Retina (tissue), 1 donor: Measurements from ENCODE around the gene NPAS3.

ENCODE experiments used
- DNase-seq: peaks from one replicate; pipeline ENCODE4 v3.0.0-alpha.2; 2016

Gene NPAS3

DNA sequence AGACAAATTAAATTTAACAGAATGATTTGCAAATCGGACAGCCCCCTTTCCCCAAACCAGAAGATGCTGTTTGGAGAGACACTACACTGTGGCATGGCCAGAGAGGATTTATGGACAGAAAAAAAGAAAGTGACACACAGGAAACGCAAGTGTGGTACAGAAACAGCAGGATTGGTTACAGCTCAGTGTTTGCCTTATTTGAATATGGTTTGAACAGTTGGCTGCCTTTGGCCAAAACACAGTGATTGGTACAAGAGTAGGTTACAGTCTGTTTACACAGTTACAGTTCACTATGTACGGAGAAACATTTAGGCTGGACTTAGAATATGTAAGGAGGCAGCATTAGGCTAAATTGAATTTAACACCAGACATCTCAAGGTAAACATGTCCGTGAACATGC, 335.3 kb downstream of the NPAS3 start:
- DNase-seq = no peak

DNA sequence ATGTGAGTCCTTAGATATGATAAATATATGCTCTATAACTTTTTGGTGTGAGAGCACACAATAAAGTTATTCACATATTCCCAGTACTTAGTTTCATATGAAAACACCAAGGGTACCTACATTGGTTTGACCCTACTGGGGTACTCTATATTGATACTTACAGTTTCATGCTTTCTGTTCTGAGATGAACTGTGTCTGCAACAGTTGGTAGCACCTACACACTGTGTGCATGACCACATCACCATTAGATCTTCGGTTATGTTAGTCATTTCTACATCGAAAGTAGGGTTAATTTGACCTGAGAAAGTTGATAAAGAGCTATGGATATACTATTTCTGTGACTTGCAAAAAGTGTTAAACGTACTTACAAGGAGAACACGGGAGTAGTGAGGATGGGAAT, 337.2 kb downstream of the NPAS3 start:
- no peak for DNase-seq

DNA sequence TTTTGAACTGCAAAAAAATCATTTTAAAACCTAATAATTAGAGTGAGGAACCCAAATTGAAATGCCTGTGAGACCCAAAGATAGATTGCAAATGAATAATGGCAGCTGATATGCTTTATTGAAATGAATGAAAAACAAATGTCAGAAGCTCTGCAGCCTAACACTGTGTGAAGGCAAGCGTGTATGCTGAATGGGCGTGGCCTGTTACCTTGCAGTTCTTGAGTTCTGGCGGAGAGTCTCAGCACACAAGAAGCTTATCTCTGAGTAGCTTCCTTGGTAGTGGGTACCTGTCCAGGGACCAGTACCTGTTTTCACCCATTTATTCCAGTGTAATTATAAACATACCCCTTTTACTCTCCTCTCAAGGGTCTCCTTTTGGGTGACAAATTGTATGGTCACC, 341.2 kb downstream of the NPAS3 start:
- no peak for DNase-seq

GRCh38 chr14:33280646-33281045, 342.0 kb downstream of the NPAS3 start:
- no peak for DNase-seq

DNA sequence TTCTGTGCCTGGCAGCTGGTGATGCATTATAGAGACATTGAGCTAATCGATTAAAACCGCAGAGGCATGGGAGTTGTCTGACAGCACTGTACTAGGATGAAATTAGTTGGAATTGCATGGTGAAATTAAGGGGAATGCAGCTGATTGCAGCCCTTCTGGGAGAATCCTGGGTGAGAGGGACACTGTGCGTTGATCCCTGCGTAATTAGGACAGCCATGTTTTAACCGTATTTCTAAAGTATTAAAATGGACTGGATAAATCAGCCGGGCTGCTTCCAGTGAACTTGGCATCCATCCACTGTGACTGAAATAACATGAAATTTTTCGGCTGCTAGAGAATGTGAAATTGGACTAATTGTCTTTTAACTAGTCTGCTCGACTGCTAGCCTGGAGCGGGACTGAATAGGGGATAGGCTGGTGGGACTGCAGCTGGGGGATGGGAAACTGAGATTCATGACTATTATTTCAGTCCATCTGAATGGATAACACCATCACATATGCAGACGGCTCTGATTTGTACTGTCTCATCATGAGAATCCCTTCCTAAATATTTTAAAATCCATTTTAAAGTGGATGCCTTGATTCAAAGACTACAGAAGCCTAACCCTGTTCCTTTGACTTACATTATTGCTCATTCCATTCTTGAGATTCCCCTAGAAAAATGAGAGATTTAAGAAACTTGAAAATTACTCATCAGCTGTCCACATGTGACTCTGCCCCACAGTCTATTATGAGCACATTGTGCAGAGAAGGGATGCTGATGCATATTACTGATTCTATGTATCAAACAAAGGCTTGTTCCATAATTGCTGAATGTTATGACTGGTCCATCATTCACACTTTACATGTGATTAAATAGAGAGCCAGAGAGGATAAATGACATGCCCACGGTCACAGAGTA, 343.9 kb downstream of the NPAS3 start:
- peak; percentile 49 for DNase-seq

DNA sequence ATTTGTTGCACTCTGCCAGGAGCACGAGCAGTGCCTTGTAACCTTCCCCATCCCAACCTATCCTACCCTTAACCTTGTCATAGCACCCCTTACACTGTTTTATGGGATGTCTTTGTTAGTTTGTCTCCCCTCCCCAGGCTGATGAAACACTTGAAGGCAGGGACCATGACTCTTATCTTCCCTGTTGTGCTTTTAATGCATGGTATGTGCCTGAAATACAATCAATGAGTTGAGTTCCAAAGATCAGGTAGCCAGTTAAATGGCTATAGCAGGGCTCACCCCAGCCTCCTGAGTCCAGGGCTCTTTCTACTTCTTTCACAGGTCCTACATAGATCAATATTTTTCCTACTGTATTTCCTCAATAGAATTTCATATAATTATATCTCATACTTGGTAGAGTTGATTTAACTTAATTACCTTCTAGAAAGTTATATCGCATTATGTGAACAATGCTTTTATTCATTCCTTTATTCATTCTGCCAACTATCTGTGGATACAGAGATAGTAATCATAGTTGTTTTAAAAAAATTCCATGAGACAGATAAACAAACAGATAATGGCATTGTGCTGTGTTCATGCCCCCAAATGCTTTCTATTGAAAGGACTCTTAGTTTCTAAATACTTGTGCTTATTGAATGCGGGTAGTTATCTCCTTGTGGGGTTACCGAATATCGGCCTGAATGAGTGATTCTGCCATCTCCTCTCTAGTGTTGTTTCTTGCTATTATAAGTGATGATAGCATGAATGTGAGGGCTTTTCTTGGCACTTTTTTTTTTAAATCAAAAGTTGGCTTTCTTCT, 347.4 kb downstream of the NPAS3 start:
- DNase-seq = no peak

DNA sequence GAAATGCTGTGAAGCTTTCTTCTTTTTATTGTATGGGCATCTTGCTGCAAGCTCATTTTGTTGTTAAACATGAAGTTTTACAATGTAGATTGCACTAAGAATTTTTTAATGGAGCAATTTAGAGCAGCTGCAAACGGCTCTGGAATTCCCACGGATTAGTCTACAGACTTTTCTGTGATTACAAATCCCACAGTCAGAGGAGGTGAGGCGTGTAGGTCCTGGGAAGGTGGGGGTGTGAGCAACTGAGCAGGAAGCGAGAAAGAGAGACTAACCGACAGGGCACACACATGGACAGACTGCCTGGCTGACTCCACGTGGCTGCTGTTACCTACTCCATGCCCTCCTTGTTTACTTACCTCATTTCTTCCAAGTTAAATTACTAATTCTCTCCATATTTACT, 348.5 kb downstream of the NPAS3 start:
- no peak for DNase-seq

DNA sequence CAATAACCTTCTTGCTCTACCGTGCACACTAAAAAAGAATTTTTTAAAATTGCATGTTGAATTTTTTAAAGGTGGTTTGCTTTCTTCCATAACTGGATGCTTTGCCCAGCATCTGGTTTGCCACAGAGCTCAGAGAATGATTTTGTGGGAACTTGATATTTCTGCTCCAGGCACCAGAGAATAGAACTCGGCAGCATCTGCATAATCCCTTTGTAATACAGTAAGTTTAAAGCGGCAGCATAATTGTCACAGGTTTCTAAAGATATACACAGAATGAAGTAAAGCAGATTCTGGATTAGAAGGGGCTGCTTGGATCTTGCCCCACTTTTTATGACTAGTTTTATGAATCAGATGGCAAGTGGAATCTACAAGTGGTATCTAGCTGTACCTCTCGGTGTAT, 352.0 kb downstream of the NPAS3 start:
- DNase-seq = no peak

DNA sequence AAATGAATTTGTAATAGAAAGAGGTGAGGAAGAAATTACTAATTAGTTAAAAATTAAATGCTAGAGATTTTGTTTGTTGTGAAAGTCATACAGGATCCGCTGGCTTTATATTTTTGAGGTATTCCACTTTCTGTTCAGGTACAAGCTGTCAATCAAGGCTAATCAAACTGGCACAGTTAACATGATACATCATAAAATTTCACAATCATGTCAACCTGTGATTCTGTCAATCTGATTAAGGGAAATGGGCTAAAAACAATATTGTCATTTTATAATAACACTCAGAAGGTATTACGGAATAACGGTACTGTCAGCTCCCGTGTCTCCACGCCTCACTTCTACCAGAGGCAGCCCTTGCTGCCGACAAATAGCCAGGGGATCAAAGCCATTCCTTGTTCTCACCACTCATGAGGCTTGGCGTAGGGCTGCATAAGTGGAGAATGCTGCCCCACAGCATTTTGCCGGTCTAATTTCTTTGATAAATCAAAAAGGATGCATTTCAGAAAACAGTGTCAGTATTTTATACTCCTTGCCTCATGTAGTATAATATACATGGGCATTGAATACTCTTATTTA, 352.9 kb downstream of the NPAS3 start:
- DNase-seq = no peak

- DNase-seq = no peak
Measured at GRCh38 chr14:33294419-33294818, 355.7 kb downstream of the NPAS3 start.

DNA sequence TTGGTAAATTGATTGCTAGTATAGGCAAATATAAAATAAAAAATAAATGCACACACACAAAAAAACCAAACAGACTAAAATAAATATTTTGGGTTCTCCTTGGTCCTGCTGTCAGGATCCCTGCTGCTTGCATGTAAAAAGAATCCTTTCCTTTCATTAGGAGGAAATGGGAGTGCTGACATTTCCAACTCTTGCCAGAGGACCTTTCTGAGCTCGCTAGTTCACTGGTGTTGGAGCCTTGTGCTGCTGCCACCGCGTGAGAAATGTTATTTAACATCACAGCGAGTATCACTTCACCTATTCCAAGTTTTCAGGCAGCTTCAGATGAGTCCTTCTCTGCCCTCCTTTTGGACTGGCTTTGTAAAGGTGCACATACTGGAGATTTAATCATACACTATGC, 358.9 kb downstream of the NPAS3 start:
- no peak for DNase-seq

GRCh38 chr14:33307691-33308251, 369.1 kb downstream of the NPAS3 start:
- peak; percentile 75 for DNase-seq

GRCh38 chr14:33309106-33309505, 370.4 kb downstream of the NPAS3 start:
- peak; percentile 16 for DNase-seq

- no peak for DNase-seq
Measured at GRCh38 chr14:33315217-33315616, 376.5 kb downstream of the NPAS3 start.

DNA sequence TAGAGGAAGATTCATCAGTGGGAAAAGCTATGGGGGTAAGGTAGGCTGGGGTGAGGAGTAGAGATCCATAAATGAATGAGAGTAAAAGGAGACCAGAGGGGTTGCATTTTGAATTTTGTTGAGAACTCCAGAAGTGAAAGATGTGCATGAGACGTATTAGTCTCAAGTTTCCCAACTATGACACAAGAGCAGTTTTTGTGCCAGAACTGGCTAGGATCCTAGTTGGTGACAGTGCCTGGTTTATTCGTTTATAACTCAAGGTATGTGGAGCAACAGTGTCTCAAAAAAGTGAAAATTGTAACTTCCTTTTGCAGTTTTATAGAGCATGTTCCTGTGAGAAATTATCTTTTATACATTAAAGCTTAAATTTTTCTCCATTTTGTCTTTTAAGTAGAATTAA, 377.0 kb downstream of the NPAS3 start:
- no peak for DNase-seq

DNA sequence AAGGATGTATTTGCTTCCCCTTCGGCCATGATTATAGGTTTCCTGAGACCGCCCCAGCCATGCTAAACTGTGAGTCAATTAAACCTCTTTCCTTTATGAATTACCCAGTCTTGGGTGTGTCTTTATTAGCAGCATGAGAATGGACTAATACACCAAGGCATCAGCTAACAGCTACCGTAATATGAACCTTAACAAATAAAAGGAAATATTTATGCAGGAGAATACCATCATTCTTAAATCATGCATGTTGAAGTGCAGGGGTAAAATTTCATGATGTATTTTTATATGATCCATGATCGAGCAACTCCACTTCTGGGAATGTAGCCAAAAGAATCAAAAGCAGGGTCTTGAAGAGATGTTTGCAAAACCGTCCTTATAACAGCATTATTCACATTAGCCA, 379.0 kb downstream of the NPAS3 start:
- DNase-seq = no peak

- peak; percentile 53 for DNase-seq
Measured at GRCh38 chr14:33323979-33324378, 385.3 kb downstream of the NPAS3 start.

DNA sequence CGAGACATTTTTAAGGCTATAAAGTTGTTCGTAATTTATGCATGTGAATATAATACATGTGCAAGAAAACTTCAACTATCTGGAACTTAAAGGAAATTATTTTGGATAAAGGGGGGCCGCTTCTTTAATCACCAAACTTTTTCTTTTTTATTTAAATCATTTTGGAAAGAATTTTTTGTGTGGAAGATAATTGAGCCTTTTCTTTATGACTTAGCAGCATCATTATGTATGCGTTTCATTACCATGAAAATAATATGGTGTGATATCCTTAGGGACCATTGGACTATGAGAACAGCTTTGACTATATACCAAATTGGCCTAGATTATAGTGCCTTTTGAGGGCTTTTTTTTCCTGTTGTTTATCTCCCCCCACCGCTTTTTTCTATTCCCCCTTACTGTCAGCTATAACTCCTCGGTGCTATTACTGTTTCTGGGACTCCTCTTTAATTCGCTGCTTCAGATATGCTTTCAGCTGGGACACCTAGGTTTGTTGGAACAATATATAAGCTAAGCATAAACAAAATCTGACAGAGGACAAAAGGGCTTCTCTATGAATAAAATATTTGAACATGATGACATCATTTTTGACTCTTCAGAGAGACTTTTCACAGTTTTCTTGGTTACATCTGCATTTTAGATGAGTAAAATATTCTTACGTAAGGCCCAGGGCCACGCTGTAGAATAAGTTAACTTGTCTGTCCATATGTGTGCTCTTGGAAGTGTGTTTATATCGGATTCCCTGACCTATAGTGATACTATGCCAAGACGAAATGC, 392.7 kb downstream of the NPAS3 start:
- no peak for DNase-seq

- DNase-seq = no peak
Measured at GRCh38 chr14:33332497-33332896, 393.8 kb downstream of the NPAS3 start.

DNA sequence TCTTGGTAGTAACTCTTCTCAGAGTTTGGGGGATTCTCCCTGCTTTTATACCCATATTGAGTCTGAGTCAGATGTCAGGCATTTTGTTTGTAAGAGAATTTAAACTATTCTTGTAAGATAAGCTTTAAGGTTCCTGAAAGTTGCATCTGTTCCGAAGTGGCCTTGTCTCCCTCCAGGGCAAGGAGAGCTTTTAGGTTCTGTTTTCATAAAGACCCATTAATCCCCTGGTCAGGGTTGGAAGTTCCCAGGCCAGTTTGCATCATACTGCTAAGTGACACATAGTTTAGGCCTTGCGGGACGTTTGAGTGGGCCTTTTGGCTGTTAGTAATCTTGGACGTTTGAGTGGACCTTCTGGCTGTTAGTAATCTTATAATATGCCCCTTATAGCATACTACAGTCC, 396.7 kb downstream of the NPAS3 start:
- no peak for DNase-seq

- no peak for DNase-seq
Measured at GRCh38 chr14:33342299-33342974, 403.8 kb downstream of the NPAS3 start.

DNA sequence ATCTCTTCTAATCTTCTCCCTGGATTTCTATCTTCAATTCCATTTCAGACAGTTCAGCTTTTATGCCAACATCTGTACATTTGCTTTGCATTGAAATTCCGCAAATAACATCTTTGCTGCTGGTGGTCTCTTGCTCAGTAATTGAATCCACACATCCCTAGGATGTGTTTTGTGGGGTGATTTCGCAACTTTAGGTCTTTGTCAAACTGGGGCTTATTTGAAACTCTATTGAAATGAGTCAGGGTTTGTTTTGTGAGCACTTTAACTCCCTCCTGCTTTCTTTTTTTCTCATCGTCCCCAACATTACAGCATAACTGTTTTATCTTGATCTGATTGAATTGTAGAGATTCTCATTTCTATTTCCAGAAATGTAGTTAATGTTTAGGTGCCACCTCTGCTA, 404.3 kb downstream of the NPAS3 start:
- no peak for DNase-seq
